Measurements from ENCODE around the gene DPP6.
"Not testable (repeated sequence)": the region's sequence is repeated elsewhere in the genome, so short reads cannot be mapped to it uniquely, and the experiment has no call there.

The DPP6 gene

GRCh38 chr7:154151306-154151705 lies 99.1 kb downstream of the DPP6 start:
- DNase-seq: not testable (repeated sequence)

DNA sequence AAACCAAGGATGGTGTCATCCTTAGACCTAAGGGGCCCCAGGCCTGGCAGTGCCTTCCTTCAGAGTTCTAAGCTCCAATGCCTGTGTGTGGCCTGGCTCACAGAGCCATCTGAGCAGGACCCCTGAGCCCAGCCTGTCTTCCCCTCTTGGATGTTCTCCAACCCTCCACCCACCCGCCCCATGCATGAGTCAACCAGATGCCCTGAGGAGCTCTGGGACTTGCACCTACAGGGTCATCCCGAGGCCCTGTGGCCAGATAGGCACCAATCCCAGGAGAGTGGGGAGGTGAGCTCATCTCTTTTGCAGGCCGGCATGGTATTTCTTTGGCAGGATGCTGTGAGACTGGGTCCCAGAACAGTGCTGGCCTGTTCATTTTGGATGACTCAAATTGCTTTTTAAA lies 103.7 kb downstream of the DPP6 start:
- not testable (repeated sequence) for DNase-seq

DNA sequence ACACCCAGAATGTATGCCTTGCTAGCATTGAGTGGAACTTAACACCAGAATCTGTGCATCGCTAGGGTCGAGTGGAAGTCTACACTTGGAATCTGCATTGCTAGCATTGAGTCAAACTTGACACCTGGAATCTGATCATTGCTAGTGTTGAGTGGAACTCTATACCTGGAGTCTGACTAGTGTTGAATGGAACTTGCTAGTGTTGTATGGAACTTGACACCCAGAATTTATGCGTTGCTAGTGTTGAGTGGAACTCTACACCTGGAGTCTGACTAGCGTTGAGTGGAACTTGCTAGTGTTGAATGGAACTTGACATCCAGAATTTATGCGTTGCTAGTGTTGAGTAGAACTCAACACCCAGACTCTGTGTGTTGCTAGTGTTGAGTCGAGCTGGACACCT lies 110.7 kb downstream of the DPP6 start:
- DNase-seq: not testable (repeated sequence)

DNA sequence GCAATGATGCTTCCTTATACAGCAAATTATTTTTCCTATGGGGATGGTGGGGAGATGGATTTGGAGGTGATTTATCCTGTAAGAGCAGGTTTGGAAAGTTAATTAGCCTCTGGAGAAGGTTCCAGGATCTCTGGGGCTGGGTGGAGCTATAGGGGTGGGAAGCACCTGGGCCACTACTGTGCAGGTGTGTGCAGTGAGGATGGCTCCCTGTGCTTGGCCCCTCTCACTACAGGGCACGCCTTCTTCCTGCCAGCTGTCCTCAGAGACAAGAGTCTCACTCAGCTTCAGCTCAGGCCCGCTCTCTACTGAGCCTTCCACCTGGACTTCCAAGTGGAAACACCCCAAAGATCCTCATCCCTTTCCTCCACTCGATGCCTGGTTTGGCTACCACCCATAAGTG lies 111.4 kb downstream of the DPP6 start:
- not testable (repeated sequence) for DNase-seq

- no peak for DNase-seq
Observed at GRCh38 chr7:154167051-154167450, 114.9 kb downstream of the DPP6 start.

DNA sequence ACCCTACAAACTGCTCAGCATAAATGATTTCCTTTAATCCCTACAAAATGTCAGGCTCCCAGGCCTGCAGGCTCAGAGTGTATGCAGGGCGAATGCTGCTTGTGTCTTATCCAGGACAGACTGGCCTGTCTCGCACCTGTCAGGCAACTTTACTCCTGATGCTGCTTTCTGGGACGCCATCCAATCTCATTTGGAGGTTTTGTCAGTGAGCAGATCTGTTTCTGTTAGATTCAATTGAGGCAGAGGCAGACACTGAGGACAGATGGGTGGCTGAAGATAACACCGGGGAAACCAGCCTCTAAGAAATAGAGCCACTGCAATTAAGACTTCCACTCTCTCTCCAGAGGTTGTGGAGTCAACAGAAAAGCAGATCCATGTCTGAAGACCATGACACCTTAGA lies 115.6 kb downstream of the DPP6 start:
- no peak for DNase-seq

DNA sequence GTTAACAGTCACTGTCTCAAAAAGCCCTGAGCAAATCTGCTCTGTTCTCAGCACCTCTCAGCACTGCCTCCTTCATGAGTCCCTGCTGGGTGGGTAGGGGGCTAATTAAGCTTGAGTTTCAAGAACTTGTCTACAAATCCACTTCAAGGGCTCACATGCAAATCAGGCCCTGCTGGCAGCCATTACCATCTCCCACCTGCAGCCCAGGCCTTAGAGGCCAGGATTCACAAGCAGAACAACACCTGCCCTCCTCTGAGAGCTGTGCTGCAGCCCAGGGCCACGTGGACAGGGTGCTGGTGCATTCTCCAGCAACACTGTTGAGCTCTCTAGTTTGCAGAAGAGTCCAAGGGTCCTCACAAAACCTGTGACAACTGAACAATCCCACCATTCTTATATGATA lies 119.2 kb downstream of the DPP6 start:
- DNase-seq: no peak

DNA sequence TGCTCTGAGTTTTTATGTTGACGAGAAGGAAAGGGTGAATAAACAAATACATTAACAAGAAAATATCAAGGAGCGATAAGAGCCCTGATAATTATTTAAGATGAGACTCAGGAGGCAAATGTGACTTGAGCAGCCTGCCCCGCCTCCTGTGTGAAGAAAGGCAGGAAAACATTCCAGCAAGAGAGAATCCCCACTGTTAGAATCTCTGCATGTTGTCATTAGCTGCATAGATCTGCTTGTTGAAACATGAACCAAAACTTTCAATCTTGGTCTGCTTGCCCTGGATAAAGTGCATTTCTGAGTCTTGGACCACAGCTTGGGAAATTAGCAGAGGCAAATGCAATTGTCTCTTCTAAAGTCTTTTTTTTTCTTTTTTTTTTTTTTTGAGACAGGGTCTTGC lies 120.0 kb downstream of the DPP6 start:
- DNase-seq: no peak

GRCh38 chr7:154177584-154177983 lies 125.4 kb downstream of the DPP6 start:
- no peak for DNase-seq

GRCh38 chr7:154178895-154179294 lies 126.7 kb downstream of the DPP6 start:
- no peak for DNase-seq

- DNase-seq: no peak
Observed at GRCh38 chr7:154183482-154183881, 131.3 kb downstream of the DPP6 start.

DNA sequence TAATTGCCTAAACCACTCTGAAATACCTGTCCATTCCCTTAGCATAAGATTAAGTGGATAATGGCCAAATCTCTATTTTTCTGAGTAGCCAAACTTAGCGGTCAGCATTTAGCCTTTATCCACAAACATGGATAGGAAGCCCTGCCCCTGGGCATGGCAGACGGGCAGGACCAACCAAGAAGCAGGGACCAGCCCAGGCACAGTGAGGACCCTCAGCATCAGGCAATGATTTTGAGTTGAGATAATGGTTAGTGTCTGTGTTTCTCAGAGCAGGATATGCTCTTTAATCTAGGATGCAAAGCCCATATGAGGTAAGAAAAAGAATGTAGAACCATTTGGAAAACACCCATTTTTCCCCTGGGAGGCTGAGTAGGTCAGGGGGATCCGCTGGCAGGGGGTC lies 131.7 kb downstream of the DPP6 start:
- DNase-seq: no peak

DNA sequence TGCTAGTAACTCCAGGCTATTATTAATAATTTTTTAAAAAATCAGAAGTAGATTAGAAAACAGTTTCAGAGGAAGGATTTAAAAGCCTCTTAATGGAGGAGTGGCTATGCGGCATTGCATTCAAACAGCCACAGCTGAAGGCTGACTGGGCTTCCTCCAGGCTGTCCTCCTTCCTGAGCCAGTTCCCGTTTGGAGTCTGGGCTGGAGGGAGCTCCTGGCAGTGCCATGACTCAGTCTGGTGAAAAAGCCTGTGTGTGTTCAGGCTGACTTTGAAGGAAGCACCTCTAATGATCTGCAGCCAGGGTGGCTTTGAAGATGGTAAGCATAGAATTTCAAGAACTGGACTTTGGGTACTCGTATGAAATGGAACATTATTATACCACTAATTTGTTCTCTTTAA lies 134.6 kb downstream of the DPP6 start:
- no peak for DNase-seq

- DNase-seq: no peak
Observed at GRCh38 chr7:154188330-154188729, 136.1 kb downstream of the DPP6 start.

DNA sequence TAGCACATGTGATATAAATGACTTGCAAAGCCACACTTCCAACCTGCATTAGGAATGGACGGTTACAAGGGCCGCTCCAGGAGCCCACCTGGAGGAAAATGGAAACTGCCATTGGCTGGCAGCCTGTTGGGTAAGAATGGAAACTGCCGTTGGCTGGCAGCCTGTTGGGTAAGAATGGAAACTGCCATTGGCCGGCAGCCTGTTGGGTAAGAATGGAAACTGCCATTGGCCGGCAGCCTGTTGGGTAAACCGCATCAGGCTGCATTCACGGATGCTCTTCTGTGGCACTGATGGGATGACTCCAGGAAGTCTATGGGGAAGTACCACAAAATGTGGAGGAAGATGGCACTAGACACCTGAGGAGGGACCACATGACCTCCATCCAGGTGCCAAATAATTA lies 143.1 kb downstream of the DPP6 start:
- DNase-seq: no peak

DNA sequence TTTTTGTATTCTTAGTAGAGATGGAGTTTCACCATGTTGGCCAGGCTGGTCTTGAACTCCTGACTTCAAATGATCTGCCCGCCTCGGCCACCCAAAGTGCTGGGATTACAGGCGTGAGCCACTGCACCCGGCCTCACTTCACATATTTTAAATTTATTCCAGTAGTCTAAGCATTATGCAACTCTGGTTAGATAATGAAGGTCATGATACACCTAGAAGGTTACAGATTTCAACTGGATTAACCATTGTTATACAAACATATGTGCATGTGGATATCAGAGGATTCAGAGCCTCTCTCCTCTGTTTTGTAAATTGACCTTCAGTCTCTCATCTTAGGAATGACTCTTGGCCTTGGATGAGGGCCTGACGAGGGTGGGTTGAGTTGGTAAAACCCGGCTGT lies 146.3 kb downstream of the DPP6 start:
- DNase-seq: no peak

- no peak for DNase-seq
Observed at GRCh38 chr7:154200241-154200640, 148.0 kb downstream of the DPP6 start.

GRCh38 chr7:154202002-154202401 lies 149.8 kb downstream of the DPP6 start:
- no peak for DNase-seq

- no peak for DNase-seq
Observed at GRCh38 chr7:154204046-154204445, 151.8 kb downstream of the DPP6 start.

DNA sequence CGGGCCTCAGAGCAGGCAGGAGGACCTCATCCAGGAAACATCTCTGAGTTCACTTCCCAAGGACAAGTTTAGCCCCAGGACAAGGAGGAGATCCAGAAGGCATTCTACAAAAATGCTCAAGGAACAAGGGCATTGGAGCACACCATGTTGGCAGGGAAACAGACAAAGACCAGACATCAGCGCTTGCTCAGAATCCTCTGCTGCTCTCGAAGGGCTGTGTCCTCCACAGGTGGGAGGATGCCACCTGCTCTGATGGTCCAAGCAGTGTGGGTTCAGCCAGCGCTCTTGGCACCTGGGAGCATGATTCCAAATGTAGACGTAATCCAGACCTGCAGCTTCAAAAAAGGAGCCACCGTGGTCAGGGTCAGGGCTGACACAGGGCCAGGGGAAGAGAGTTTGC lies 160.7 kb downstream of the DPP6 start:
- DNase-seq: no peak

DNA sequence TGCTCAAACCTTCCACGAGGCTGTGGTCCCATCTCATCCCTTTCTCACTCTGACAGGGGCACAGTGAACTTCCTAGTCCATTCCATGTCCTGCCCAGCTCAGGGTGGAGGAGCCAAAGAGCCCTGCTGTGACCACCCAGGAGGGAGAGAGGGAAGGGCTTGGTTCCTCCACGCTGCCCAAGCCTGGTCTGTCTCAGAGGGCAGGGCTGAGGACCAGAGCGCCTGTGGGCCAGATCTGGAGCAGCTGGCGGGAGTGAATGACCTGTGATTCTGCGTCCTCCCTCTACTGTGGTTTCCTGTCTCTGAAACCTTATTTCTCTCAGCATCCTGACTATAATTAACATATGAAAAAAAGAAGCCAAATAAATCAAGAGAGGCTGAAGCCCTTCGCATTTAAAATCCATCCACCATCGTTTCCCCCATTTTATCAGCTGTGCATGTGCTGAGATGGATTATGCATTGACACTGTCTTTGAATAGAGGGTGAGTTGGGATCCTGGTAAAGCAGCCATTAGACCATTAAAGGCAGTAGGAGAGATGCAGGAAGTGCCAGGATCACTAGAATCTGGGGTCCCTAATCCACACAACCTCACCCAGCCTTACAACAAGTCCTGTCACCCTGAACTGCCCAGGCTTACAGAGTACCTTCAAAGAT lies 165.6 kb downstream of the DPP6 start:
- DNase-seq: no peak

- DNase-seq: no peak
Observed at GRCh38 chr7:154231732-154232131, 179.5 kb downstream of the DPP6 start.

- DNase-seq: no peak
Observed at GRCh38 chr7:154232700-154233099, 180.5 kb downstream of the DPP6 start.

- no peak for DNase-seq
Observed at GRCh38 chr7:154241988-154242387, 189.8 kb downstream of the DPP6 start.

- no peak for DNase-seq
Observed at GRCh38 chr7:154242709-154243108, 190.5 kb downstream of the DPP6 start.

GRCh38 chr7:154252046-154252445 lies 199.8 kb downstream of the DPP6 start:
- DNase-seq: no peak

All from stimulated activated CD4-positive, alpha-beta T cell treated with anti-CD3 and anti-CD28 coated beads, Interleukin-4, amount 100 ng/mL, for 24 hours (primary cell).